Measurements from ENCODE around the gene DENND4B.
A peak's percentile ranks its signal among the peaks of the same experiment; 100 is the strongest.

DENND4B gene

GRCh38 chr1:153961421-153961820, 14.9 kb upstream of the DENND4B start:
- peak overlapping the region; percentile 73 for H3K4me3 ChIP-seq (ENCODE audit: low read depth, low read length)
- no peak for DNase-seq (ENCODE audit: low read depth)
- TF ChIP-seq, protein P1, sequence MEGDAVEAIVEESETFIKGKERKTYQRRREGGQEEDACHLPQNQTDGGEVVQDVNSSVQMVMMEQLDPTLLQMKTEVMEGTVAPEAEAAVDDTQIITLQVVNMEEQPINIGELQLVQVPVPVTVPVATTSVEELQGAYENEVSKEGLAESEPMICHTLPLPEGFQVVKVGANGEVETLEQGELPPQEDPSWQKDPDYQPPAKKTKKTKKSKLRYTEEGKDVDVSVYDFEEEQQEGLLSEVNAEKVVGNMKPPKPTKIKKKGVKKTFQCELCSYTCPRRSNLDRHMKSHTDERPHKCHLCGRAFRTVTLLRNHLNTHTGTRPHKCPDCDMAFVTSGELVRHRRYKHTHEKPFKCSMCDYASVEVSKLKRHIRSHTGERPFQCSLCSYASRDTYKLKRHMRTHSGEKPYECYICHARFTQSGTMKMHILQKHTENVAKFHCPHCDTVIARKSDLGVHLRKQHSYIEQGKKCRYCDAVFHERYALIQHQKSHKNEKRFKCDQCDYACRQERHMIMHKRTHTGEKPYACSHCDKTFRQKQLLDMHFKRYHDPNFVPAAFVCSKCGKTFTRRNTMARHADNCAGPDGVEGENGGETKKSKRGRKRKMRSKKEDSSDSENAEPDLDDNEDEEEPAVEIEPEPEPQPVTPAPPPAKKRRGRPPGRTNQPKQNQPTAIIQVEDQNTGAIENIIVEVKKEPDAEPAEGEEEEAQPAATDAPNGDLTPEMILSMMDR (IDR thresholded peaks at IDR 0.05; ENCODE audit: low read depth, low read length, missing control alignments), result no peak

DNA sequence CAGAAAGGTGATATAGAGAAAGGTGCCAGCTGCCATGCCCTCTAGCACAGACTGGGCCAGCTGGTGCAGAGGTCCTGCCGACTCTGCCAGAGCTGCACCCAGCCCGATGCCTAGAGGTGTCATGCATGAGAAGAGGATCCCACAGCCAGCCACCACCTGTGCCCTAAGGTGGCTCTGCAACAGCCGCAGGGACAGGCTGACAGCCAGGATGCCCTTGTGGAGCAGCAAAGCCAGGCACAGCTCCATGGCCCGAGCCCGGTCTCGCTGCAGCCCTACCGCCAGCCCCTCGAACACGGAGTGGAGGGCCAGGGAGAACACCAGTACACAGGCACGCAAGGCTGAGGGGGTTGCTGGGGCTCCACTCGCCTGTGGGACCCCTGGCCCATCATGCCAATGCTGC, 13.7 kb upstream of the DENND4B start:
- H3K4me3 ChIP-seq (ENCODE audit: low read depth, low read length), result no peak overlapping the region
- TF ChIP-seq, protein P1 (IDR thresholded peaks at IDR 0.05; ENCODE audit: low read depth, low read length, missing control alignments), result no peak
- DNase-seq (ENCODE audit: low read depth), result no peak

DNA sequence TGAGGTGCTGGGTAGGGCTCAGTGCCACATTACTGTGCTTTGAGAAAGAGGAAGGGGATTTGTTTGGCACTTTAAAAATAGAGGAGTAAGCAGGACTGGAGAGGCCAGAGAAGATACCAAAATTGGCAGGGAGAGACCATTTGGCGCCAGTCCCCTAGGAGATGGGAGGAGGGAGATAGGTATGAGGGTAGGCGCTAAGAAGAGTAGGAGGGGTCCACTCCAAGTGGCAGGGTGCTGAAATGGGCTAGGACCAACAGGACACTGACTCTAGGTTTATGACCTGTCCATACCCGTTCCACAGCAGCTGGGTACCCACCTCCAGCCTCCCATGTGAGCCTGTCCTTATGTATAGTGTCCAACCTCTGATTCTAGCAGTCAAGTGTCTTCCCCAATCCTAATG, 12.9 kb upstream of the DENND4B start:
- DNase-seq (ENCODE audit: low read depth), result no peak
- H3K4me3 ChIP-seq (ENCODE audit: low read depth, low read length), result no peak overlapping the region
- TF ChIP-seq, protein P1 (IDR thresholded peaks at IDR 0.05; ENCODE audit: low read depth, low read length, missing control alignments), result no peak

- no peak overlapping the region; the same call in 1 of the 2 replicates for H3K4me3 ChIP-seq (ENCODE audit: low read depth, low read length)
- DNase-seq (ENCODE audit: low read depth), result no peak
Measured at GRCh38 chr1:153958961-153959260, 12.4 kb upstream of the DENND4B start.

GRCh38 chr1:153958111-153958960, 11.8 kb upstream of the DENND4B start, which contains the start of gene CRTC2:
CRTC2 (minus strand) TSS chr1:153958612; CDS start chr1:153958497, 115 bp downstream.
- H3K4me3 ChIP-seq (ENCODE audit: low read depth, low read length), result peak within 1 kb of the TSS; percentile 94
- TF ChIP-seq, protein P1 (IDR thresholded peaks at IDR 0.05; ENCODE audit: low read depth, low read length, missing control alignments), result no peak
- DNase-seq (ENCODE audit: low read depth), result peak; percentile 94

More at GRCh38 chr1:153958961-153959260, 12.4 kb upstream of the DENND4B start:
- TF ChIP-seq, protein P1 (IDR thresholded peaks at IDR 0.05; ENCODE audit: low read depth, low read length, missing control alignments), result no peak

DNA sequence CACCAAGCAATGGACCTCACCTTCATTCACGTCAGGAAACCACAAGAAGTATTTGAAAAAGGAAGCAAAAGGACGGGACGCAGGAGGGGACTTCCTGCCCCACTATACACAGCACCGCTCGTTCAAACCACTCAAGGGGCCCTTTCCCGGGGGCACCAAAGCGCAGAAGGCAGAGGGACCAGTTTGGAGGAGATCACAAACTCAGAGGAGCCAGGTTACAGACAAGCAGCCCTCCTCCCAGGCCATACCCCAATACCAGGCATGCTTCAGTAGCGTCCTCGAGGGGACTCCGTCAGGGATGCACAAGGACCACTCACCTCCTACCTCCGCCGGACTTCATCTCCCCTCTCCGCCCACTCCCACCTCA, 11.2 kb upstream of the DENND4B start:
- no peak for DNase-seq (ENCODE audit: low read depth)
- H3K4me3 ChIP-seq (ENCODE audit: low read depth, low read length), result peak overlapping the region; percentile 94
- TF ChIP-seq, protein P1 (IDR thresholded peaks at IDR 0.05; ENCODE audit: low read depth, low read length, missing control alignments), result no peak

Data from GM12864 (cell line).